Mesendoderm (in vitro differentiated cells): ENCODE data around the gene RETN.
A peak's percentile ranks its signal among the peaks of the same experiment; 100 is the strongest.

ENCODE experiments used
- DNase-seq: peaks from one replicate; pipeline ENCODE4 v3.0.0; 2013
- H2AK5ac ChIP-seq: 2 replicates; pipeline ENCODE4 v1.6.1; 2013; ENCODE audit warnings: low read length, inconsistent platforms
- H2BK120ac ChIP-seq: 2 replicates; pipeline ENCODE4 v1.6.1; 2013; ENCODE audit warnings: low read depth, mild to moderate bottlenecking, low read length, moderate library complexity, mixed read lengths
- H2BK15ac ChIP-seq: replicated peaks from 2 replicates; pipeline ENCODE4 v1.6.1; 2013; ENCODE audit warnings: low read depth, mild to moderate bottlenecking, moderate library complexity
- H2BK5ac ChIP-seq: 2 replicates; pipeline ENCODE4 v1.6.1; 2013; ENCODE audit warnings: low read length, inconsistent platforms
- H3K18ac ChIP-seq: 2 replicates; pipeline ENCODE4 v1.6.1; 2013; ENCODE audit warnings: mild to moderate bottlenecking, low read length, mixed read lengths
- H3K23ac ChIP-seq: one replicate; pipeline ENCODE4 v1.6.1; 2013; ENCODE audit warnings: low read length
- H3K27ac ChIP-seq: 2 replicates; pipeline ENCODE4 v1.5.1; 2013; ENCODE audit warnings: low read depth, mild to moderate bottlenecking, inconsistent platforms, low read length, moderate library complexity
- H3K27me3 ChIP-seq: 2 replicates; pipeline ENCODE4 v1.6.1; 2013; ENCODE audit warnings: low read length, control low read depth, mild to moderate bottlenecking, inconsistent platforms; ENCODE audit not compliant: insufficient read depth, poor library complexity
- H3K36me3 ChIP-seq: 2 replicates; pipeline ENCODE4 v1.6.1; 2013; ENCODE audit warnings: low read length, inconsistent platforms; ENCODE audit not compliant: control insufficient read depth, insufficient read depth
- H3K4ac ChIP-seq: one replicate; pipeline ENCODE4 v1.6.1; 2013; ENCODE audit warnings: low read depth, mild to moderate bottlenecking, low read length, moderate library complexity
- H3K4me1 ChIP-seq: 2 replicates; pipeline ENCODE4 v1.6.1; 2013; ENCODE audit warnings: low read depth, low read length, inconsistent platforms; ENCODE audit not compliant: control insufficient read depth
- H3K4me2 ChIP-seq: 2 replicates; pipeline ENCODE4 v1.6.1; 2013; ENCODE audit warnings: low read length
- H3K4me3 ChIP-seq: 2 replicates; pipeline ENCODE4 v1.5.1; 2013; ENCODE audit warnings: mild to moderate bottlenecking, low read length
- H3K56ac ChIP-seq: one replicate; pipeline ENCODE4 v1.6.1; 2013; ENCODE audit warnings: low read length
- H3K79me1 ChIP-seq: 2 replicates; pipeline ENCODE4 v1.6.1; 2013; ENCODE audit warnings: low read length, inconsistent platforms
- H3K79me2 ChIP-seq: 2 replicates; pipeline ENCODE4 v1.6.1; 2013; ENCODE audit warnings: mild to moderate bottlenecking, low read length; ENCODE audit not compliant: control insufficient read depth, insufficient read depth
- H3K9ac ChIP-seq: 2 replicates; pipeline ENCODE4 v1.6.1; 2013; ENCODE audit warnings: low read length, inconsistent platforms
- H4K5ac ChIP-seq: one replicate; pipeline ENCODE4 v1.6.1; 2013; ENCODE audit warnings: low read length
- H4K8ac ChIP-seq: one replicate; pipeline ENCODE4 v1.6.1; 2013; ENCODE audit warnings: low read depth, mild to moderate bottlenecking, control low read depth, low read length, moderate library complexity
- WGBS: extraction: QIAGEN DNeasy Blood & Tissue Kit; methylation state at CpG from one replicate; pipeline ENCODE4 v1.1.7; 2013; ENCODE audit warnings: low lambda C conversion rate, missing lambda C conversion rate; ENCODE audit not compliant: insufficient coverage; ENCODE audit errors: extremely low coverage; 5-methylcytosine and 5-hydroxymethylcytosine counted together

RETN gene

DNA sequence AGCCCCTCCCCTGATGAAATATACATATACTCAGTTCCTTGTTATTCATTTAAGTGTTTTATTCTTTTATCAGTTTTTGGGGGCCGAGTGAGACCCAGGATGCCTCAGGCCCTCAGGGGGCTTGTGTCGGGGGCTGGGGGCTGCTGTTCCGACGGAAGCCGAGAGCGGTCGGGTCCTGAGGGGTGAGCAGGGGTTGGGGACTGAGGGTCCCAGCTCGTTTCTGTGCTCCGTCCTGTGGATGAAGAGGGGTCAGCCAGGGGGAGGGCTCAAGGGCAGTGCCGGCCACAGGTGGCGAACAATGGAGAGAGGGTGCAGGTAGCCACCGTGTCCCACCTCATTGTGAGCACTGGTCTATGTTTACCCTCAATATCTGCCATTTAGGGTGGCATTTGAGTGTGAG is 37.3 kb upstream of the RETN start:
- Histone ChIP-seq H3K4me1 (peaks cover 1% of the 10 kb centered on the region), H3K4me2 (no peak overlapping the region), H4K8ac (no peak overlapping the region), H3K27me3 (no peaks in the 10 kb centered on the region), H4K5ac (no peak overlapping the region), H3K9ac (no peak overlapping the region), H2BK120ac (no peak overlapping the region), H3K56ac (no peak overlapping the region), H3K18ac (no peak overlapping the region), H3K4me3 (no peak overlapping the region), H3K4ac (no peak overlapping the region), H2BK5ac (no peak overlapping the region), H3K27ac (no peak overlapping the region), H3K79me2 (peaks cover 37% of the 10 kb centered on the region), H3K79me1 (peaks cover 24% of the 10 kb centered on the region), H3K23ac (no peak overlapping the region), H3K36me3 (no peaks in the 10 kb centered on the region), H2BK15ac (no peak overlapping the region), H2AK5ac (no peak overlapping the region)
- no CpG with 5 or more reads among the region's 12 CpGs for WGBS
- no peak for DNase-seq

DNA sequence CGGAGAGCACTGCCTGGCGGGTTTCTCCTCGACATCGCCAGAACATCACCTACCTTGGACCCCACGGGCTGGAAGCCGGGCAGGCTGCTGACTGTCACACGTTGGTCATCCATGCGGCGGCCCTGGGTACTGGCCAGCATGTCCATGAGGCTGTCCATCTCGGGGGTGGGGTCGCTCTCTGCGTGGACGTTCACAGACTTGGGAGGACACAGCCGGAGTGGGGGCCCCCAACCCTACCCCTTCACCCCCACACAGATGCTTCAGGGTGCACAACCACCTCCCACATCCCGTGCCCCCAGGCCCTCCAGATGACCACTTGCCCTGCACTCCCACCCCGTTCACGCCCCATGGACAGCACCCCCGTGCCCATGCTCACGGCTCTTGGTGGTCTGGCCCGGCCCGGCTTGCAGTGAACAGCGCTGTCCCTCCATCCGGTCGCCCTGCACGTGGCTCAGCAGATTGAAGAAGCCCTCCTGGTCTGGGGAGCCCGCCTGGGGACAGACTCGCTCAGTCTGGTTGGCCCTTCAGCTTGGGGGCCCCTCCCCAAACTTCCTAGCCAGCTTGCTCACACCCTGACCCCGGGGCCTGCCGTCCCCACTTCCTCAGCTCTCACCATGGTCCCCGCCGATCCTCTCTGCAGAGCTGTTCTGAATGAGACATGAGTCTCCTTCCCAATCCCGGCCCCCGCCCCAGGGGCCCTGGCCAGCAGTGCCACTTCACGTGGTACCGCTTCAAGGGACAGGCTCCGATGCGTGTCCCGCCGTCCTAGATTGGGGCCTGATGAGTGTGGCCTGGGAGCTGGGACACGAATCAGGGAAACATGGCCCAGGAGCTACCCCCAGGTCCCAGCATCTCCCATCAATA is 36.3 kb upstream of the RETN start:
- Histone ChIP-seq H3K4ac (no peak overlapping the region), H3K9ac (no peak overlapping the region), H3K23ac (no peak overlapping the region), H3K27me3 (no peaks in the 10 kb centered on the region), H4K5ac (no peak overlapping the region), H3K18ac (no peak overlapping the region), H2AK5ac (no peak overlapping the region), H3K4me2 (no peak overlapping the region), H3K4me1 (peaks cover 1% of the 10 kb centered on the region), H3K79me1 (peaks cover 18% of the 10 kb centered on the region), H3K79me2 (peaks cover 28% of the 10 kb centered on the region), H3K4me3 (no peak overlapping the region), H4K8ac (no peak overlapping the region), H2BK5ac (no peak overlapping the region), H2BK15ac (no peak overlapping the region), H3K27ac (no peak overlapping the region), H3K56ac (no peak overlapping the region), H3K36me3 (no peaks in the 10 kb centered on the region), H2BK120ac (no peak overlapping the region)
- no peak for DNase-seq
- WGBS, result no CpG with 5 or more reads among the region's 40 CpGs

DNA sequence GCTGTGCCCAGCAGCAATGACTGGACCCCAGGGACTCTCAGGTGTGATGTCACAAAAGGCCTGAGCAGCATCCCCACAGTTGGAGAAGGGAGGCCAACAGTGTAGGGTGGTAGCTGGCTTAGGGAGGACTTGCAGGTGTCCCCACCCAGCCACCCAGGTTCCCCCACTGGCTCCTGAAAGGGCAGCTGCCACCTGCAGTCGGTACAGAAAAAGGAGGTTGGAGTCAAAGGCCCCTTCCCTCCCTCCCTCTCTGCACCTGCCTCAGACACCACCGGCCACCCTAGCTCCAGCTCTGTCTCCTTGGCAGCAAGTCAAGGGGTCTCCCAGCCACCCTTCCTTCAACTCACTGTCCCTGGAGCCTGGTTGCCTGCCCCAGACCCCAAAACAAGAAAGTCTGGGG is 35.2 kb upstream of the RETN start, which contains the start of gene PCP2:
Gene PCP2, minus strand, starts transcription at position 22 of the 400 bp plus-strand sequence. CDS start 262 bp downstream, outside the sequence.
- Histone ChIP-seq H3K4me3 (no peak within 1 kb of the TSS), H3K79me2 (peaks cover 16% of the 10 kb centered on the region), H3K27me3 (no peaks in the 10 kb centered on the region), H3K4me2 (no peak within 1 kb of the TSS), H2AK5ac (no peak within 1 kb of the TSS), H3K4ac (no peak within 1 kb of the TSS), H4K8ac (no peak within 1 kb of the TSS), H3K4me1 (peaks cover 1% of the 10 kb centered on the region), H3K36me3 (no peaks in the 10 kb centered on the region), H3K79me1 (peaks cover 13% of the 10 kb centered on the region), H4K5ac (no peak within 1 kb of the TSS), H3K27ac (no peak within 1 kb of the TSS), H3K56ac (no peak within 1 kb of the TSS), H2BK5ac (no peak within 1 kb of the TSS), H3K23ac (no peak within 1 kb of the TSS), H2BK15ac (no peak within 1 kb of the TSS), H3K18ac (no peak within 1 kb of the TSS), H3K9ac (no peak within 1 kb of the TSS), H2BK120ac (no peak within 1 kb of the TSS)
- no CpG with 5 or more reads among the region's 2 CpGs for WGBS
- DNase-seq, result no peak

DNA sequence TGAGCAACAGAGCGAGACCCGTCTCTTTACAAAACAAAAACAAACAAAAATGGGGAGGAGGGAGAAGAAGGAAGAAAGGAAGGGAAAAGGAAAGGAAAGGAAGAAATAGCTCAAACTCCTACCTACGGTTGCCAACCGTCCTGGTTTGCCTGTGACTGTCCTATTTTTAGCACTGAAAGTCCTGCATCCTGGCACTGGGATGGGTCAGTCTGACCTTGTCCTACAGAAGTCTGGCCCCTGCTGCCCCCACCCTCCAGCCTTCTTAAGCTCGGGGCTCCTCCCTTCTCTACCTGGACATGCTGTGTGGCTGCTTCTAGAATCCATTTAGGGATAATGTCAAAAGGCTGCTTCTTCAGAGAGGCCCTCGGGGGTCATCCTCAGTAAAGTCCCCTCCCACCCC is 33.2 kb upstream of the RETN start:
- H2BK120ac ChIP-seq, result no peak overlapping the region
- WGBS, result no CpG with 5 or more reads among the region's 6 CpGs

DNA sequence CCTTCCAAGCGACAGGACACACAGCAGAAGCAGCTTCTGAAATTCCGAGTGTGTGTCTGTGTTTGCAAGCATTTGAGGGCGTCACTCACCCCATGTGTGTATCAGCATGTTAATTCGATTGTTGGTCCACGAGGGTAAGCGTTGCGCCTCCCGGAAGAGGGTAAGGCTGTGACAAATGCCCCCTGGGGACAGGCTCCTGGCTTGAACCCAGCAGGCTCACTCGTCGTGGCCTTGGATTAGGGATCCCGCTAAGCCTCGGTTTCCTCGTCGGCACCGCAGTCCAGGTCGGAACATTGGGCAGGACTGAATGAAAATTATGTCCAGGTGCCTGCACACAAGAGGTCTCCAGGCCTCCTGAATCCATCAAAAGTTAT is 32.5 kb upstream of the RETN start:
- H3K4me2 ChIP-seq, result no peak overlapping the region
- no peak overlapping the region for H3K23ac ChIP-seq
- DNase-seq, result no peak
- H3K18ac ChIP-seq, result no peak overlapping the region
- H3K4me3 ChIP-seq, result no peak overlapping the region
- no peak overlapping the region for H2BK120ac ChIP-seq
- H2AK5ac ChIP-seq, result no peak overlapping the region
- H3K79me1 ChIP-seq, result peaks cover 4% of the 10 kb centered on the region
- H3K79me2 ChIP-seq, result no peaks in the 10 kb centered on the region
- H4K5ac ChIP-seq, result no peak overlapping the region
- no peaks in the 10 kb centered on the region for H3K27me3 ChIP-seq
- no peak overlapping the region for H3K9ac ChIP-seq
- no peak overlapping the region for H2BK5ac ChIP-seq
- no peaks in the 10 kb centered on the region for H3K36me3 ChIP-seq
- peak overlapping the region; percentile 69 for H3K56ac ChIP-seq
- no CpG with 5 or more reads among the region's 16 CpGs for WGBS
- H3K27ac ChIP-seq, result no peak overlapping the region
- H3K4ac ChIP-seq, result no peak overlapping the region
- no peak overlapping the region for H2BK15ac ChIP-seq
- H4K8ac ChIP-seq, result no peak overlapping the region
- no peaks in the 10 kb centered on the region for H3K4me1 ChIP-seq

More for the DNA sequence above, 33.2 kb upstream of the RETN start:
- H3K23ac ChIP-seq, result no peak overlapping the region
- no peaks in the 10 kb centered on the region for H3K36me3 ChIP-seq
- no peak overlapping the region for H4K8ac ChIP-seq
- H3K4me2 ChIP-seq, result no peak overlapping the region
- H3K79me1 ChIP-seq, result peaks cover 4% of the 10 kb centered on the region
- H3K4ac ChIP-seq, result no peak overlapping the region
- H3K27me3 ChIP-seq, result no peaks in the 10 kb centered on the region
- peaks cover 2% of the 10 kb centered on the region for H3K79me2 ChIP-seq
- H2BK5ac ChIP-seq, result no peak overlapping the region
- no peak overlapping the region for H3K56ac ChIP-seq
- no peaks in the 10 kb centered on the region for H3K4me1 ChIP-seq
- H3K18ac ChIP-seq, result no peak overlapping the region
- no peak overlapping the region for H3K9ac ChIP-seq
- H3K4me3 ChIP-seq, result no peak overlapping the region
- DNase-seq, result no peak
- H2BK15ac ChIP-seq, result no peak overlapping the region
- H4K5ac ChIP-seq, result no peak overlapping the region
- H3K27ac ChIP-seq, result no peak overlapping the region
- no peak overlapping the region for H2AK5ac ChIP-seq
